ENCODE results near the gene TAMALIN. TPM values are rescaled to one million over a fixed set of nuclear protein-coding genes. Genes with fewer than 3 reads are reported as not detected.

Gene TAMALIN
- polyA plus RNA-seq, 3 donors from 2014 or later, result 1.1 to 3.1 (median 1.2) TPM

- DNase-seq, result no peak
- H3K9me3 Mint-ChIP-seq, result no peaks in the 10 kb centered on the region
- H3K27me3 Mint-ChIP-seq (ENCODE audit: low read depth in 3 of 3), result peaks cover 5 to 16% (median 5%) of the 10 kb centered on the region in 3 donors
- no peaks in the 10 kb centered on the region for H3K36me3 Mint-ChIP-seq
- peaks cover 24 to 34% of the 10 kb centered on the region in 2 donors for H3K4me1 Mint-ChIP-seq
- H3K27ac Mint-ChIP-seq, result peak overlapping the region in 5 of 6 donors; percentile 73 to 94 (median 93)
- peak overlapping the region; percentile 53 to 75 (median 60) for H3K4me3 Mint-ChIP-seq
Measured at GRCh38 chr12:52038447-52038846, 31.7 kb downstream of the TAMALIN start.

DNA sequence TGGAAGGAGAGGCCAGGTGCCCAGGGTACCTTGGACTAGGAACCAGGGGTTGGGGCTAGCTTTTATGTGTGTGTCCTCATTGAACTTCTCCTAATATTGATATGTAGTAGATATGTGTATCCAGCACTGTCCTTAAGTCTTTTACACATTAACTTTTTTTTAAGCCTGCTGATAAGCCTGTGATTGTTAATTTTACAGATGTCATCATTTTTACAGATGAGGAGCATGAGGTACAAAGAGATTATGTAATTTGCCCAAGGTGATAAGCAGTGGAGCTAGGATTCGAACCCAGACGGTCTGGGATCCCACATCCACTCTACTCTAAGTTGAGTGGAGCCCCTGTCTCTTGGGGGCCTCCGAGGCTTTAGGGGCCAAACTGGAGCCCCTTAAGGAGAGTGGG lies 34.3 kb downstream of the TAMALIN start:
- Mint-ChIP-seq H3K4me3 (no peak overlapping the region), H3K4me1 (peaks cover 14 to 24% of the 10 kb centered on the region in 2 donors), H3K27ac (peak overlapping the region in 2 of 6 donors; percentile 46 to 78), H3K9me3 (no peaks in the 10 kb centered on the region), H3K36me3 (no peaks in the 10 kb centered on the region), H3K27me3 (ENCODE audit: low read depth in 3 of 3) (peaks cover 2 to 11% (median 5%) of the 10 kb centered on the region in 3 donors)
- no peak for DNase-seq

- peak; percentile 39 to 61 (median 53) for DNase-seq
Measured at GRCh38 chr12:52041695-52042123, 35.0 kb downstream of the TAMALIN start.

GRCh38 chr12:52042706-52043385 lies 36.1 kb downstream of the TAMALIN start:
- DNase-seq, result no peak
- Mint-ChIP-seq H3K27me3 (ENCODE audit: low read depth in 3 of 3) (peaks cover 2 to 5% (median 5%) of the 10 kb centered on the region in 3 donors), H3K4me3 (no peak overlapping the region), H3K27ac (peak overlapping the region in 1 of 6 donors; percentile 60), H3K4me1 (peaks cover 14 to 24% of the 10 kb centered on the region in 2 donors), H3K36me3 (no peaks in the 10 kb centered on the region), H3K9me3 (no peaks in the 10 kb centered on the region)

More at GRCh38 chr12:52041695-52042123, 35.0 kb downstream of the TAMALIN start:
- Mint-ChIP-seq H3K9me3 (no peaks in the 10 kb centered on the region), H3K27me3 (ENCODE audit: low read depth in 3 of 3) (peaks cover 2 to 7% (median 5%) of the 10 kb centered on the region in 3 donors), H3K4me1 (peaks cover 14 to 24% of the 10 kb centered on the region in 2 donors), H3K36me3 (no peaks in the 10 kb centered on the region), H3K27ac (peak overlapping the region in 4 of 6 donors; percentile 31 to 86 (median 70)), H3K4me3 (peak overlapping the region in 2 of 5 donors; percentile 11 to 42)

DNA sequence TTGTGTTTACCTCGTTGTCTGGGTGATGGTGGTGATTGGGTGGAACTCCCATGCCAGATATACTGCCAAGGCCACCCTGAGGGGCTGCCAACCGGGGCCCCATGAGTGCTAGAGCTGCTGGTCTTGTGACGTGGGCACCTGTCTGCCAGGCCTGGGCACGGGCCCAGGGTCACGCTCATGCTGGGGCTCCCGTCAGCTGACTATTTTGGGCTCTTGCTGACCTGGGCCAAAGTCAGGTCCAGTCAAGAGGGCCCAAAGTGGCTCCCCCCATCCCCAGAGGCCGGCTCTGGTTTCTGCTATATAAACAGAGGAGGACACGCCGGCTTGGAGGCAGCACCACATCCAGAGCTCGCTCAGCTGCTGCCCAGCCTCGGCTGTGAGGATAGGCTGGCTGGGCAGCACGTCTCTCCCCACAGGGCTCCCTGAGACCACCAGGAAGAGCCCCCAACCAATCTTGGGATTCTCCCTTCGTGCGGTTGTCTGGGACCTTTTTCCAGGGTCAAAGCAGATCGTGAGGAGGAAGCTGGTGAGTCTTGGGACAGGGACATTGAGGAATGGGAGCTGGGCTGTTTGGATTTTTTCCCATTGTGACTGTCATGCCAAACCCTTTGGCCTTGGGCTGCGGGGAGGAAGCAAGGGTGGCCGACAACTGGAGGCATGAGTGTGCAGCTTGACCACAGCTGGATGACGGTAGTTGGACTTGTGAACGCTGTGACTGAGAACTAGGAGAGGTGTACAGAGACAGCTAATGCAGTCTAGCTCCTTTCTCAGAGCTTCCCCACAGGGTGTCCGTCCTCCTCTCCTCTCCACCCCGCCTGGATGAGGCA lies 36.9 kb downstream of the TAMALIN start:
- DNase-seq, result no peak
- peak overlapping the region in 1 of 6 donors; percentile 16 for H3K27ac Mint-ChIP-seq
- peaks cover 11 to 19% of the 10 kb centered on the region in 2 donors for H3K4me1 Mint-ChIP-seq
- no peaks in the 10 kb centered on the region for H3K36me3 Mint-ChIP-seq
- H3K9me3 Mint-ChIP-seq, result no peaks in the 10 kb centered on the region
- no peak overlapping the region for H3K4me3 Mint-ChIP-seq
- H3K27me3 Mint-ChIP-seq (ENCODE audit: low read depth in 3 of 3), result peaks cover 0 to 2% (median 1%) of the 10 kb centered on the region in 3 donors

GRCh38 chr12:52044292-52044983 lies 37.7 kb downstream of the TAMALIN start:
- H3K4me1 Mint-ChIP-seq, result peaks cover 14 to 20% of the 10 kb centered on the region in 2 donors
- no peaks in the 10 kb centered on the region for H3K36me3 Mint-ChIP-seq
- no peak overlapping the region for H3K4me3 Mint-ChIP-seq
- no peaks in the 10 kb centered on the region for H3K9me3 Mint-ChIP-seq
- peaks cover 1 to 5% (median 4%) of the 10 kb centered on the region in 3 donors for H3K27me3 Mint-ChIP-seq (ENCODE audit: low read depth in 3 of 3)
- no peak for DNase-seq
- no peak overlapping the region for H3K27ac Mint-ChIP-seq

- Mint-ChIP-seq H3K36me3 (no peaks in the 10 kb centered on the region), H3K4me3 (no peak overlapping the region), H3K4me1 (peaks cover 27 to 31% of the 10 kb centered on the region in 2 donors), H3K27ac (peak overlapping the region in 2 of 6 donors; percentile 30 to 39), H3K9me3 (no peaks in the 10 kb centered on the region), H3K27me3 (ENCODE audit: low read depth in 3 of 3) (peaks cover 6 to 10% (median 7%) of the 10 kb centered on the region in 3 donors)
- peak in 1 of 3 donors; percentile 19 for DNase-seq
Measured at GRCh38 chr12:52045794-52046199, 39.1 kb downstream of the TAMALIN start.

DNA sequence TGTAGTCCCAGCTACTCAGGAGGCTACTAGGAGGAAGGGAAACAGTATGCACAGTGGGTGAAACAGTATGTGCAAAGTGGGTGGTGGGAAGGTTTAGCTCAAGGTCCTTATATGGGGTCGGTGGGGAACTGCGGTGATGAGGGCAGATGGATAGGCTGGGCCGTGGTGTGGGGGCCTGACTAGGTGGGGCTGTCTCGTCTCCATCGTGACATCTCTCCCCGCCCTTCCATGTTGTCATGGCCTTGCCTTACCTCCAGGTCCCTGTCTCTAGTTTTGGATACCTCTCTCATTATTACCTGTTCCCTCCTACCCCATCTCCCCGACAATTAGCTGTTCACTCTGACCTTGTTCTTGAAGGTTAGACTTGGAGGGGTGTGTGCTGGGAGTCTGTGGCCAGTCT lies 40.1 kb downstream of the TAMALIN start:
- H3K36me3 Mint-ChIP-seq, result no peaks in the 10 kb centered on the region
- H3K9me3 Mint-ChIP-seq, result no peaks in the 10 kb centered on the region
- H3K27ac Mint-ChIP-seq, result no peak overlapping the region
- H3K27me3 Mint-ChIP-seq (ENCODE audit: low read depth in 3 of 3), result peaks cover 6 to 20% (median 12%) of the 10 kb centered on the region in 3 donors
- no peak overlapping the region for H3K4me3 Mint-ChIP-seq
- no peak for DNase-seq
- H3K4me1 Mint-ChIP-seq, result peaks cover 29 to 33% of the 10 kb centered on the region in 2 donors

DNA sequence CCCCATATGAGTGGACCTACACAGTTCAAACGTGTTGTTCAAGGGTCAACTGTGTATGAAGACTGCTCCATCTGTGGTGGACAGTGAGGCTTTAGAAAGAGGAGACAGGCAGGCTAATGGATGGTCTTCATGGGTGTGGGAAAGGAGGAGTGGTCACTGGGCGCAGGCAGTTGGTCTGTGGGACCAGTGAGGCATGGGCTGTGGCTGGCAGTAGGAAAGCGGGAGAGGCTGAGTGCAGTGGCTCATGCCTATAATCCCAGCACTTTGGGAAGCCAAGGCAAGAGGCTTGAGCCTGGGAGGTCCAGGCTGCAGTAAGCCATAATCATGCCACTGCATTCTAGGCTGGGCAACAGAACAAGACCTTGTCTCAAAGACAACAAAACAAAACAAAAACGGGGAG lies 42.5 kb downstream of the TAMALIN start:
- H3K4me1 Mint-ChIP-seq, result peaks cover 30 to 33% of the 10 kb centered on the region in 2 donors
- no peaks in the 10 kb centered on the region for H3K36me3 Mint-ChIP-seq
- H3K9me3 Mint-ChIP-seq, result no peaks in the 10 kb centered on the region
- H3K27ac Mint-ChIP-seq, result peak overlapping the region; percentile 10 to 99 (median 94)
- H3K4me3 Mint-ChIP-seq, result peak overlapping the region; percentile 84 to 95 (median 88)
- H3K27me3 Mint-ChIP-seq (ENCODE audit: low read depth in 3 of 3), result peaks cover 6 to 24% (median 12%) of the 10 kb centered on the region in 3 donors
- no peak for DNase-seq

DNA sequence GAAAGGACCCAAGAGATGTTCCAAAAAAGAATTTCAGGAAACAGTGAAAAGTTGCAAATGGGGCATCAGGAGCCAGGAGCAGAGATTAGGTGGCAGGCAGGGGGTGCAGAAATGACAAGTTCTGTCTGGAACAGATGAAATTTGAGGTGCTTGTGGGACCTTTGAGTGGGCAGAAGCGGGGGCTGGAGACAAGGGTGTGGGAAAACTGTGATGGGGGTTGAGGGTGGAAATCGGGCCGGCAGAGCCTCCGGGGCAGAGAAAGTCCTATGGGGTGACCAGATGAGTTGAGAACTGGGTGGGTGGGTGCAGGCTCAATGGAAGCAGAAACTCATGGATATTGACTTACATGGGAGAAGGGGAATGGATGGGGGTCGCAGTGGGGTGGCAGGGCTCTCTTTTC lies 42.9 kb downstream of the TAMALIN start:
- no peaks in the 10 kb centered on the region for H3K36me3 Mint-ChIP-seq
- peaks cover 6 to 24% (median 12%) of the 10 kb centered on the region in 3 donors for H3K27me3 Mint-ChIP-seq (ENCODE audit: low read depth in 3 of 3)
- peak overlapping the region; percentile 10 to 99 (median 94) for H3K27ac Mint-ChIP-seq
- peaks cover 30 to 33% of the 10 kb centered on the region in 2 donors for H3K4me1 Mint-ChIP-seq
- H3K9me3 Mint-ChIP-seq, result no peaks in the 10 kb centered on the region
- H3K4me3 Mint-ChIP-seq, result peak overlapping the region; percentile 84 to 95 (median 88)
- DNase-seq, result no peak

DNA sequence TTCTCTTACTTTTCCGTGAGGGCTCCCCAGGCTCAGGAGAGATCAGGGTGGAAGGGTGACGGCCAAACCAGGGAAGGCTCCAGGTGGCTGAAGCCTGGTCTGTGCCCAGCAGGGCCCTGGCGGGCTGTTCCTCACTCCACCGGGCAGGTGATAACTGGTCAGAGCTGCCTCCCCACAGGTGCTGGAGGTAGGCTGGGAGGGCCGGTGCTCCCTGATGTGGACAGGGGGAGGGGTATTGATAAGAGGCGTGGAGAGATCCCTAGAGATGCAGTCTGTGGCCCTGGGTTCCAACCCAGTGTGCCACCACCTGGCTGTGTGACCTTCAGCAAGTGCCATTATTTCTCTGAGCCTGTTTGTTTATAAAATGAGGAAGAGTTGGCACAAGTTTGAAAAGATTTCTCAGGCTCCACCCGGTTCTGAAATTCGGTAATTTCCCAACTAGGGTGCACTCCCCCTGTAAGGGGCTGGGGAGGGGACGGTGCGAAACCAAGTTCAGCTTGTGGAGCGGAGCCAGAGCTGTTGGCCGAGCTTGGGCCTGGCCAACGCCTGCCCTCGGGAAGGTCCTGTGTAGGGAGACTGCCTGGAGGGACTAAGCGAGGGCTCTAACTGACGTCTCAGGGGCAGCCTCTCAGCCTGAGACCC lies 43.5 kb downstream of the TAMALIN start:
- Mint-ChIP-seq H3K27ac (peak overlapping the region; percentile 60 to 99 (median 94)), H3K9me3 (no peaks in the 10 kb centered on the region), H3K36me3 (no peaks in the 10 kb centered on the region), H3K4me1 (peaks cover 30 to 33% of the 10 kb centered on the region in 2 donors), H3K4me3 (peak overlapping the region; percentile 84 to 95 (median 88)), H3K27me3 (ENCODE audit: low read depth in 3 of 3) (peaks cover 6 to 24% (median 12%) of the 10 kb centered on the region in 3 donors)
- no peak for DNase-seq

DNA sequence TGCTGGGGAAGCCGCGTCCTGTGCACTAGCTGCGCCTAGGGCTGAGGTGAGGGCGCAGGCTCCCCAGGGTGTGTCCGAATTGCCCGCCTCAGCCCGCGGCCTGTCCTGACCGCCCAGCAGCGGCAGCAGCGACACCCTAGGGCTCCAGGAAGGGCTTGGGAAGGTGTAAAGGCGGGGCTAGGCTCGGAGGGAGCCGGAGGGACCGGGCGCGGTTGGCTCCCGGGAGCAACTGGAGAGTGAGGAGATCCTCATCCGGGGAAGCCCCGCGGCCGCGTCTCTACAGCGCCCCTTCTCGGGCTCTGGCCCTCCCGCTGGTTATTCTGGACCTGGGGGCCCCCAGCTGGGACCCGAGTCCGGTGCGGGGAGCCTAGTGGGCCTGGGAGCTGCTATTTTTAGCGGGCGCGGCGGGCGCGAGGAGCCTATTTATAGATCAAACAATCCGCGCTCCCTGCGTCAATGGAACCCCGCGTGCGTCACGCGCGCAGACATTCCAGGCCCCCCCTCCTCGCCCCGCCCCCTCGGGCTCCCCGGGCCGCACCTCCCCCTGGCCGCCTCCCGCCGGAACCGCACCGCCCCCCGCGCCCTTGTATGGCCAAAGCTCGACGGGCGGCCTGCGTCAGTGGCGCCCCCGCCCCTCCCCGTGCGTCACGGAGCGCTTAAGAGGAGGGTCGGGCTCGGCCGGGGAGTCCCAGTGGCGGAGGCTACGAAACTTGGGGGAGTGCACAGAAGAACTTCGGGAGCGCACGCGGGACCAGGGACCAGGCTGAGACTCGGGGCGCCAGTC lies 44.2 kb downstream of the TAMALIN start, which contains the start of gene NR4A1:
Gene NR4A1 (plus strand): TSS at position 685 of the 784 bp plus-strand sequence. CDS start 2,887 bp downstream, outside the sequence.
- Mint-ChIP-seq H3K36me3 (no peaks in the 10 kb centered on the region), H3K27me3 (ENCODE audit: low read depth in 3 of 3) (peaks cover 6 to 24% (median 12%) of the 10 kb centered on the region in 3 donors), H3K4me1 (peaks cover 30 to 33% of the 10 kb centered on the region in 2 donors), H3K9me3 (no peaks in the 10 kb centered on the region), H3K4me3 (peak within 1 kb of the TSS; percentile 84 to 95 (median 93)), H3K27ac (peak within 1 kb of the TSS; percentile 90 to 99 (median 98))
- DNase-seq, result peak; percentile 98 to 99 (median 98)
